ENCODE data around the gene GADD45B.

GADD45B gene

GRCh38 chr19:2519482-2519881 is 43.6 kb downstream of the GADD45B start:
- DNase-seq, result no peak

- no peak for DNase-seq
These were observed 47.8 kb downstream of the GADD45B start for GRCh38 chr19:2523630-2524311.

GRCh38 chr19:2524361-2524839 is 48.5 kb downstream of the GADD45B start:
- no peak for DNase-seq

GRCh38 chr19:2524840-2525723 is 49.2 kb downstream of the GADD45B start:
- DNase-seq, result no peak

GRCh38 chr19:2527171-2527570 is 51.2 kb downstream of the GADD45B start:
- DNase-seq, result no peak

GRCh38 chr19:2527686-2528085 is 51.8 kb downstream of the GADD45B start:
- DNase-seq, result no peak
